Gastrocnemius medialis (tissue), 4 donors: ENCODE measurements around the gene B4GALT6. TPM values are rescaled to one million over a fixed set of nuclear protein-coding genes. Genes with fewer than 3 reads are reported as not detected.

ENCODE experiments used
- ATAC-seq, 2 donors: fragments of 150-250 bp; one replicate each; pipeline ENCODE4 v1.9.1; 2016
- DNase-seq, 2 donors: peaks; one replicate each; pipeline ENCODE4 v3.0.0-alpha.2; 2019
- H3K27ac ChIP-seq, 4 donors: fragments of 200-600 bp; sonication (generic); 1 replicate in 1 of 4; 2 replicates in 3 of 4; pipeline ENCODE4 v1.5.1; 2016 to 2018; ENCODE audit warnings: mild to moderate bottlenecking in 2 of 4, moderate library complexity in 1 of 4
- H3K27me3 ChIP-seq, 3 donors: fragments of 200-600 bp; sonication (generic) in 2 of 3; 1 replicate in 1 of 3; 2 replicates in 2 of 3; pipeline versions ENCODE4 v1.5.1 to v1.6.0; 2016 to 2019; ENCODE audit warnings: mild to moderate bottlenecking in 1 of 3, moderate library complexity in 1 of 3
- H3K36me3 ChIP-seq, 2 donors: fragments of 200-600 bp; sonication (generic) in 1 of 2; one replicate each; pipeline ENCODE4 v1.5.1; 2017 to 2018
- H3K4me1 ChIP-seq, 2 donors: fragments of 200-600 bp; sonication (generic) in 1 of 2; one replicate each; pipeline ENCODE4 v1.5.1; 2016 to 2017; ENCODE audit warnings: mild to moderate bottlenecking in 2 of 2
- H3K4me3 ChIP-seq, 4 donors: fragments of 200-600 bp; sonication (generic) in 3 of 4; 1 replicate in 1 of 4; 2 replicates in 3 of 4; pipeline ENCODE4 v1.5.1; 2016 to 2019; ENCODE audit warnings: mild to moderate bottlenecking in 2 of 4
- H3K9me3 ChIP-seq, 3 donors: fragments of 200-600 bp; sonication (generic) in 2 of 3; 1 replicate in 1 of 3; 2 replicates in 2 of 3; pipeline ENCODE4 v1.5.1; 2016 to 2019
- CTCF ChIP-seq, 5 experiments: fragments of 450-650 bp in 3 of 5; fragments of 200-600 bp in 2 of 5; sonication (generic) in 2 of 5; IDR thresholded peaks in 4 of 5; conservative IDR thresholded peaks in 1 of 5; 1 replicate in 4 of 5; 2 replicates in 1 of 5; pipeline ENCODE4 v1.5.1; 2016 to 2019; ENCODE audit warnings: antibody characterized with exemption in 5 of 5, mild to moderate bottlenecking in 3 of 5, moderate library complexity in 3 of 5
- POLR2A ChIP-seq, 2 donors: fragments of 450-650 bp; IDR thresholded peaks; one replicate each; pipeline ENCODE4 v1.6.1; 2017; ENCODE audit warnings: antibody characterized with exemption in 2 of 2, mild to moderate bottlenecking in 2 of 2, moderate library complexity in 2 of 2
- in situ Hi-C, 4 donors: fragments of 200-750 bp; cut with MboI; loops; one replicate each; pipeline versions ENCODE4 v1.15.0 to v1.8.0; 2017; ENCODE audit warnings: low sequenced_read_pairs in 4 of 4
- intact Hi-C: fragments of 100-400 bp; cut with DNase I; formaldehyde crosslinking; loops from one replicate; pipeline ENCODE4 v1.15.1; 2023; ENCODE audit warnings: low total_unique reads
- total RNA-seq, 4 donors: library from RNA; depleted of rRNA; stranded (reverse); fragments of >200 nt; gene quantifications; one replicate each; pipeline versions ENCODE4 v1.1.0 to v1.2.3, GENCODE V29; 2016

Gene B4GALT6
- total RNA-seq, 4 donors from 2014 or later, result 0.85 to 2.9 (median 1.9) TPM

- ATAC-seq (no peak), DNase-seq (no peak)
- Histone ChIP-seq H3K27me3 (no peaks in the 10 kb centered on the region), H3K9me3 (no peaks in the 10 kb centered on the region), H3K36me3 (no peaks in the 10 kb centered on the region), H3K4me1 (no peaks in the 10 kb centered on the region), H3K4me3 (no peak overlapping the region), H3K27ac (no peak overlapping the region)
- in situ Hi-C loops, result no loop called here
- no peak for TF ChIP-seq POLR2A (IDR thresholded peaks at IDR 0.05)
- intact Hi-C loops, result no loop called here
These were observed 13.2 kb upstream of the B4GALT6 start for GRCh38 chr18:31697351-31698298.

- in situ Hi-C loops (no loop called here), intact Hi-C loops (no loop called here)
- no peak overlapping the region for H3K4me3 ChIP-seq
- H3K4me1 ChIP-seq, result no peaks in the 10 kb centered on the region
- no peak for ATAC-seq
- H3K9me3 ChIP-seq, result no peaks in the 10 kb centered on the region
- TF ChIP-seq POLR2A (IDR thresholded peaks at IDR 0.05) (no peak), CTCF (IDR thresholded peaks at IDR 0.05 in 4 of 5, conservative IDR thresholded peaks at IDR 0.05 in 1 of 5) (no peak)
- no peaks in the 10 kb centered on the region for H3K36me3 ChIP-seq
- no peak for DNase-seq
- no peak overlapping the region for H3K27ac ChIP-seq
- no peaks in the 10 kb centered on the region for H3K27me3 ChIP-seq
These were observed 11.6 kb upstream of the B4GALT6 start for GRCh38 chr18:31695989-31696388.

- Histone ChIP-seq H3K27me3 (no peaks in the 10 kb centered on the region), H3K27ac (no peak overlapping the region), H3K36me3 (no peaks in the 10 kb centered on the region), H3K9me3 (no peaks in the 10 kb centered on the region), H3K4me3 (no peak overlapping the region), H3K4me1 (no peaks in the 10 kb centered on the region)
- no peak for DNase-seq
- intact Hi-C loops, result no loop called here
- TF ChIP-seq CTCF (IDR thresholded peaks at IDR 0.05 in 4 of 5, conservative IDR thresholded peaks at IDR 0.05 in 1 of 5) (no peak), POLR2A (IDR thresholded peaks at IDR 0.05) (no peak)
- in situ Hi-C loops, result no loop called here
- no peak for ATAC-seq
These were observed 9.9 kb upstream of the B4GALT6 start for GRCh38 chr18:31694297-31694696.

- TF ChIP-seq POLR2A (IDR thresholded peaks at IDR 0.05) (no peak), CTCF (IDR thresholded peaks at IDR 0.05 in 4 of 5, conservative IDR thresholded peaks at IDR 0.05 in 1 of 5) (no peak)
- intact Hi-C loops, result loop anchor here (5.0 kb wide), 1 partner anchor 254 kb away; the partner anchor contains the start of gene TRAPPC8
- ATAC-seq, result no peak
- Histone ChIP-seq H3K27me3 (no peaks in the 10 kb centered on the region), H3K9me3 (no peaks in the 10 kb centered on the region), H3K27ac (no peak overlapping the region), H3K4me3 (no peak overlapping the region), H3K36me3 (no peaks in the 10 kb centered on the region), H3K4me1 (peaks cover 6 to 8% of the 10 kb centered on the region in 2 donors)
- in situ Hi-C loops, result no loop called here
- no peak for DNase-seq
These were observed 4.2 kb upstream of the B4GALT6 start for GRCh38 chr18:31688606-31689005.
